PC-3 (cell line): ENCODE results near the gene HEPN1. TPM values are rescaled to one million over a fixed set of nuclear protein-coding genes. Genes with fewer than 3 reads are reported as not detected.

Experiments used
- ATAC-seq: fragments of 200-7000 bp; cut with Tn5 transposase; 2 replicates; pipeline ENCODE4 v1.9.1; 2020; ENCODE audit warnings: mild to moderate bottlenecking, moderate library complexity
- BruUV-seq: library from RNA; stranded (reverse); fragments of 400-500 nt; replicated peaks from 2 replicates; lab custom pipeline; 2021; lab: Mats Ljungman, UMichigan
- CTCF ChIA-PET: fragments of 300-600 bp; sonication (Branson Sonifier 250); formaldehyde crosslinking; loops from one replicate; lab custom pipeline; 2022; ENCODE audit warnings: antibody characterized with exemption; lab: Charles Lee
- POLR2A ChIA-PET: fragments of 300-600 bp; sonication (Branson Sonifier 250); formaldehyde crosslinking; loops from one replicate; lab custom pipeline; 2022; ENCODE audit warnings: antibody characterized with exemption; ENCODE audit not compliant: unreplicated experiment; lab: Charles Lee
- DNase-seq: peaks from one replicate; pipeline ENCODE4 v3.0.0-alpha.2; 2015
- H2AFZ ChIP-seq: fragments of 300-600 bp; sonication (generic); 2 replicates; pipeline ENCODE4 v1.6.0; 2016; ENCODE audit warnings: antibody characterized with exemption, low read length
- H3F3A ChIP-seq: fragments of 300-600 bp; sonication (generic); one replicate; pipeline ENCODE4 v1.6.0; 2017; ENCODE audit warnings: antibody characterized with exemption, low read length, control low read depth, mild to moderate bottlenecking; ENCODE audit not compliant: unreplicated experiment
- H3K27ac ChIP-seq: fragments of 300-600 bp; sonication (generic); 2 replicates; pipeline ENCODE4 v1.5.1; 2016; ENCODE audit warnings: mild to moderate bottlenecking, low read length
- H3K27me3 ChIP-seq: fragments of 300-600 bp; sonication (generic); 2 replicates; pipeline ENCODE4 v1.6.1; 2016; ENCODE audit warnings: low read length, mixed read lengths
- H3K36me3 ChIP-seq: fragments of 300-600 bp; sonication (generic); 2 replicates; pipeline ENCODE4 v1.6.1; 2016; ENCODE audit warnings: low read depth, mixed run types, low read length, mixed read lengths
- H3K4me1 ChIP-seq: fragments of 300-600 bp; sonication (generic); 2 replicates; pipeline ENCODE4 v1.5.1; 2016; ENCODE audit warnings: low read length; ENCODE audit not compliant: insufficient read depth
- H3K4me2 ChIP-seq: fragments of 300-600 bp; sonication (generic); 2 replicates; pipeline ENCODE4 v1.6.0; 2016; ENCODE audit warnings: low read length
- H3K4me3 ChIP-seq: fragments of 300-600 bp; sonication (generic); 2 replicates; pipeline ENCODE4 v1.5.1; 2016; ENCODE audit warnings: mild to moderate bottlenecking, low read length, mixed read lengths
- H3K79me2 ChIP-seq: fragments of 300-600 bp; sonication (generic); 2 replicates; pipeline ENCODE4 v1.6.1; 2017; ENCODE audit warnings: low read length, mixed read lengths
- H3K9ac ChIP-seq: fragments of 300-600 bp; sonication (generic); 2 replicates; pipeline ENCODE4 v1.6.0; 2016; ENCODE audit warnings: mild to moderate bottlenecking, low read length
- H3K9me2 ChIP-seq: fragments of 300-600 bp; sonication (generic); replicated peaks from 2 replicates; pipeline ENCODE4 v1.6.1; 2016; ENCODE audit warnings: mixed run types, low read length, mixed read lengths
- H3K9me3 ChIP-seq: fragments of 300-600 bp; sonication (generic); 2 replicates; pipeline ENCODE4 v1.6.1; 2016; ENCODE audit warnings: low read length, mixed read lengths
- H4K20me1 ChIP-seq: fragments of 300-600 bp; sonication (generic); 2 replicates; pipeline ENCODE4 v1.6.1; 2016; ENCODE audit warnings: low read length, mixed read lengths
- CTCF ChIP-seq: fragments of 300-600 bp; sonication (generic); conservative IDR thresholded peaks from 2 replicates; pipeline ENCODE4 v1.5.1; 2017; ENCODE audit warnings: antibody characterized with exemption, low read depth, mild to moderate bottlenecking, low read length
- EZH2 ChIP-seq: fragments of 300-600 bp; sonication (generic); IDR thresholded peaks from one replicate; pipeline ENCODE4 v1.6.1; 2017; ENCODE audit warnings: antibody characterized with exemption, mild to moderate bottlenecking, low read length; ENCODE audit not compliant: unreplicated experiment
- EZH2phosphoT487 ChIP-seq: fragments of 300-600 bp; sonication (generic); IDR thresholded peaks from 2 replicates; pipeline ENCODE4 v1.6.1; 2018; ENCODE audit warnings: mild to moderate bottlenecking, antibody characterized with exemption, low read length, borderline replicate concordance
- intact Hi-C: fragments of 100-400 bp; cut with micrococcal nuclease; formaldehyde crosslinking; loops from 2 replicates; pipeline ENCODE4 v1.9.0; 2023
- total RNA-seq: library from RNA; depleted of rRNA; stranded (reverse); fragments of >200 nt; gene quantifications from 2 replicates; pipeline ENCODE4 v1.2.3, GENCODE V29; 2014

The HEPN1 gene
- total RNA-seq, 1 experiment from 2014 or later, result not detected

- no peaks in the 10 kb centered on the region for H3K79me2 ChIP-seq
- peaks cover 12% of the 10 kb centered on the region for H3K4me1 ChIP-seq
- no peak for ATAC-seq
- TF ChIP-seq CTCF (no peak), EZH2 (no peak), EZH2phosphoT487 (no peak)
- CTCF ChIA-PET, result no interaction called here
- H3F3A ChIP-seq, result no peaks in the 10 kb centered on the region
- H3K4me2 ChIP-seq, result no peak overlapping the region
- H2AFZ ChIP-seq, result no peak overlapping the region
- intact Hi-C loops, result no loop called here
- POLR2A ChIA-PET, result no interaction called here
- no peaks in the 10 kb centered on the region for H3K27me3 ChIP-seq
- no peaks in the 10 kb centered on the region for H3K9me2 ChIP-seq
- no TSS peak for BruUV-seq
- no peak overlapping the region for H3K27ac ChIP-seq
- DNase-seq, result no peak
- no peaks in the 10 kb centered on the region for H3K36me3 ChIP-seq
- H3K4me3 ChIP-seq, result no peak overlapping the region
- H3K9me3 ChIP-seq, result no peaks in the 10 kb centered on the region
- no peak overlapping the region for H3K9ac ChIP-seq
- no peaks in the 10 kb centered on the region for H4K20me1 ChIP-seq
Measured at GRCh38 chr11:124877631-124877909, 41.5 kb upstream of the HEPN1 start.

- Histone ChIP-seq H3F3A (no peaks in the 10 kb centered on the region), H3K9me2 (no peaks in the 10 kb centered on the region), H3K79me2 (no peaks in the 10 kb centered on the region), H3K9me3 (no peaks in the 10 kb centered on the region), H3K27me3 (no peaks in the 10 kb centered on the region), H4K20me1 (no peaks in the 10 kb centered on the region), H3K4me3 (no peak overlapping the region), H3K9ac (no peak overlapping the region), H3K4me1 (peaks cover 12% of the 10 kb centered on the region), H3K27ac (no peak overlapping the region), H2AFZ (no peak overlapping the region), H3K4me2 (no peak overlapping the region), H3K36me3 (no peaks in the 10 kb centered on the region)
- intact Hi-C loops, result no loop called here
- TF ChIP-seq CTCF, result no peak
- TF ChIP-seq EZH2phosphoT487, result no peak
- no peak for TF ChIP-seq EZH2
- POLR2A ChIA-PET, result no interaction called here
- CTCF ChIA-PET, result no interaction called here
- DNase-seq (no peak), ATAC-seq (no peak)
- no TSS peak for BruUV-seq
Measured at GRCh38 chr11:124877910-124878758, 40.9 kb upstream of the HEPN1 start.

- Histone ChIP-seq H3K79me2 (no peaks in the 10 kb centered on the region), H3K4me2 (no peak overlapping the region), H3K9me3 (no peaks in the 10 kb centered on the region), H3F3A (no peaks in the 10 kb centered on the region), H3K27me3 (no peaks in the 10 kb centered on the region), H3K9me2 (no peaks in the 10 kb centered on the region), H4K20me1 (no peaks in the 10 kb centered on the region), H3K27ac (no peak overlapping the region), H3K4me3 (no peak overlapping the region), H3K4me1 (peaks cover 12% of the 10 kb centered on the region), H3K9ac (no peak overlapping the region), H3K36me3 (no peaks in the 10 kb centered on the region), H2AFZ (no peak overlapping the region)
- ChIA-PET CTCF (interaction anchor here (0.6 kb wide), 1 partner anchor 229 kb away, joined by 3 read pairs; no protein-coding TSS in a partner anchor), POLR2A (no interaction called here)
- intact Hi-C loops, result no loop called here
- no TSS peak for BruUV-seq
- TF ChIP-seq EZH2 (no peak), CTCF (no peak), EZH2phosphoT487 (no peak)
- DNase-seq, result no peak
- ATAC-seq, result no peak
Measured at GRCh38 chr11:124878759-124879492, 40.1 kb upstream of the HEPN1 start.
